GM10266 (cell line): Measurements from ENCODE around the gene FAM240B.

ENCODE experiments used
- DNase-seq: peaks from one replicate; pipeline ENCODE4 v3.0.0; 2012; ENCODE audit errors: extremely low spot score
- TF ChIP-seq, protein P1 (sequence below): IDR thresholded peaks from 2 replicates; pipeline ENCODE4 v1.5.1; 2012; ENCODE audit warnings: mild to moderate bottlenecking, low read depth; ENCODE audit not compliant: control insufficient read depth, insufficient read depth; ENCODE audit errors: missing control alignments

The FAM240B gene

GRCh38 chr9:38671372-38671731, 48.6 kb downstream of the FAM240B start:
- no peak for DNase-seq
- TF ChIP-seq, protein P1, sequence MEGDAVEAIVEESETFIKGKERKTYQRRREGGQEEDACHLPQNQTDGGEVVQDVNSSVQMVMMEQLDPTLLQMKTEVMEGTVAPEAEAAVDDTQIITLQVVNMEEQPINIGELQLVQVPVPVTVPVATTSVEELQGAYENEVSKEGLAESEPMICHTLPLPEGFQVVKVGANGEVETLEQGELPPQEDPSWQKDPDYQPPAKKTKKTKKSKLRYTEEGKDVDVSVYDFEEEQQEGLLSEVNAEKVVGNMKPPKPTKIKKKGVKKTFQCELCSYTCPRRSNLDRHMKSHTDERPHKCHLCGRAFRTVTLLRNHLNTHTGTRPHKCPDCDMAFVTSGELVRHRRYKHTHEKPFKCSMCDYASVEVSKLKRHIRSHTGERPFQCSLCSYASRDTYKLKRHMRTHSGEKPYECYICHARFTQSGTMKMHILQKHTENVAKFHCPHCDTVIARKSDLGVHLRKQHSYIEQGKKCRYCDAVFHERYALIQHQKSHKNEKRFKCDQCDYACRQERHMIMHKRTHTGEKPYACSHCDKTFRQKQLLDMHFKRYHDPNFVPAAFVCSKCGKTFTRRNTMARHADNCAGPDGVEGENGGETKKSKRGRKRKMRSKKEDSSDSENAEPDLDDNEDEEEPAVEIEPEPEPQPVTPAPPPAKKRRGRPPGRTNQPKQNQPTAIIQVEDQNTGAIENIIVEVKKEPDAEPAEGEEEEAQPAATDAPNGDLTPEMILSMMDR, result no peak

- DNase-seq, result no peak
Observed at GRCh38 chr9:38670542-38671371, 49.2 kb downstream of the FAM240B start.

GRCh38 chr9:38668791-38669466, 51.0 kb downstream of the FAM240B start:
- TF ChIP-seq, protein P1, result no peak
- DNase-seq, result no peak

More at GRCh38 chr9:38670542-38671371, 49.2 kb downstream of the FAM240B start:
- TF ChIP-seq, protein P1, result no peak

GRCh38 chr9:38662763-38663593, 57.0 kb downstream of the FAM240B start:
- TF ChIP-seq, protein P1, result no peak
- no peak for DNase-seq

DNA sequence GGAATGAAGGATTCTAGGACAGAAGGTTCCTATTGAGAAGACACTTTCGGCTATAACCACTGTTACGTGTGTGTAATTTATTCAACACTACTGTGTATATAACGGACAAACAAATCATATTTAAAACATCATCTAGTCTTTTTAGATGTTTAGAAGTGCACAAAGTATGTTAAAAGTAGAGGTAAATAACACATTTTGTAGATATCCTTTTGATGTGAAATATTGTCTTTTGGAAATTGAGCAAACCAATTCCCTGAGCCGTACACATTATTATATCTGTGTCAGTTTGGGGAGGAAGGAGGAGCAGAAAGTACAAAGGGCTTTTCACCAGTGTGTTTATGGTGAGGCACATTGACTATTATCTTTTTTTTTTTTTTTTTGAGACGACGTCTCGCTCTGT, 60.4 kb downstream of the FAM240B start:
- no peak for DNase-seq
- TF ChIP-seq, protein P1, result no peak

DNA sequence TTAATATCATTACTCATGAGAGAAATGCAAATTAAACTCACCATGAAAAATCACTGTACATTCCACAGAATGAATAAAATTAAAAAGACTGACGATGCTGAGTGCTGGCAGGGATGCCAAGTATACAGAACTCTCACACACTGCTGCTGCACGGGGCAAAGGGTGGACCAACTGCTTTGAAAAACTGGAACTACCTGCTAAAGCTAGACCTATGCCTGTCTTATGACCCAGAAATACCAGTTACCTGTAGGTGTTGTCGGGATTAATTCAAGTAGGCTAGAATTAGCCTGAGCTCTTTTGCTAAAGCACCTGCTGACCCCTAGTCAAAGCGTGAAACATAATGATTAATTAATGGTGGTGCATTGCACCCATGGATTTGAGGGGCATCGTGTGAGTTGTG, 63.0 kb downstream of the FAM240B start:
- TF ChIP-seq, protein P1, result no peak
- no peak for DNase-seq
